Measurements from ENCODE around the gene DEF6.
"Not testable (repeated sequence)": the region's sequence is repeated elsewhere in the genome, so short reads cannot be mapped to it uniquely, and the experiment has no call there.

The DEF6 gene

DNA sequence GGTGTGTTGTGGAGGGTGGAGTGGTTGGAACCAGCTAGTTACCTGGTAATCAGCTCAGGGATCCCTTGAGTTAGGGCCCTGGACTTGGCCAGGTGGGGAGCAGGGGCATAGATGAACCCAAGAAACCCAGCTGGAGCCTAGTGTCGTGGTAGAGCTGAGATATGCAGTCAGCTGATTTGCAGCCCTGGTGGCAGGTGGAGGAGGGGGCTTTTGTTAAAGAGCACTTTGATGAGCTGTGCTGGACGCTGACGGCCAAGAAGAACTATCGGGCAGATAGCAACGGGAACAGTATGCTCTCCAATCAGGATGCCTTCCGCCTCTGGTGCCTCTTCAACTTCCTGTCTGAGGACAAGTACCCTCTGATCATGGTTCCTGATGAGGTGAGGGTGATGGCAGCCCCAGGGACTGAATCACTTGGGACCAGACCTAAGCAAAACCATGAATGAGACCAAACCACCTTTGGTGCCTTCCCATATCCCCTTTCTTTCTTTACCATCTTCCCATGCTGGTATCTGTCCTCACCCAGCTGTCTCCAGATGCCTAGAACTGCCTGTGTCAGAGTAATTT, 12.7 kb downstream of the DEF6 start:
- peak; percentile 21 for DNase-seq (ENCODE audit: low spot score)

DNA sequence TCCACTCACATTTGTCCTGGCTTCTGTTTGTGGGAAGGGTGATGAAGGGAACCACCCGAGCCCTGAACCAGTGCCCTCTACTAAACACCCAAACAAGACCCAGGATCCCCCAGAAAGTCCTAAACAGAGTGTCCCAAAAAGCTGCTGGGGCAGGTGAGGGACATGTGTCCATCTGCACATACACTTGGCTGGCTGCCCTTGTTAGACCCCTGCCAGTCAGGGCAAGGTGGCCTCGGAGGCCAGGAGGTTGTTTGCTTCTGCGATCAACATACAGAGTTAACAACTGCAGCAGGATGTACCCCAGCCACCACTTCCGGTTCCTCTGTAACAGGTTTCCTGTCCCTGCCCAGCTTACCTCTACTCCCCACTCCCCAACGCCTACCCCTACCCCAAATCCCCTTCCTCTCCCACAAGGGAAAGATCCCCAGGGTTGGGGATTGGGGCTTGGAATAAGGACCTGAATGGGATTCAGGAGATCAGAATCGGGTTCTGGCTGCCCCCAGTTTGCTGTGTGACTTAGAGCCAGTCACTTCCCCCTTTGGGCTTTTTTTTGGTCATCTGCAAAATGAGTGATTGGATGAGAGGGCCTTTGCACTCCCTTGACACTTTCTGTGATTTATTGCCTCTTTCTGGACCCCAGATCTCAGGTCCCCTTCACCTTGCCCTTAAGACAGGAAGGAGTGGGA, 13.9 kb downstream of the DEF6 start:
- DNase-seq (ENCODE audit: low spot score) = peak; percentile 77

- no peak for DNase-seq (ENCODE audit: low spot score)
Observed at GRCh38 chr6:35312076-35312800, 14.6 kb downstream of the DEF6 start.

DNA sequence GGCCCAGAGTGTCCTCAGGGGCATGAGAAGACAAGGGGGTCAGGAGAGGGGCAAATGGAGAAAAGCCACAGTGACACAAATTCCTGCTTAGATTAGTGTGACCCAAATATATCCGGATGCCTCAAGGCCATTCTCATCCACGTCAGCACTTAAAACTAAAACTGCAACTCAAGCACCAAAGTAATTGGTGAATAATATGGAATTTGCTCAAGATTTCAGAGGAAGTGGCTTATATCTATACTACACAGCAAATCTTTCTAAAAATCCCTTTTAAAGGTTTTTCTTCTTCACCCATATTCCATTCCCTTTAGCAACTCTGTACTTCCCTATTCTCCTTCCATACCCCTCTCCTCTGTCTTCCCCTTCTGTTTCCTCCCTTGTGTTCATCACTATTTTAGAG, 15.2 kb downstream of the DEF6 start:
- DNase-seq (ENCODE audit: low spot score) = no peak

- no peak for DNase-seq (ENCODE audit: low spot score)
Observed at GRCh38 chr6:35317483-35318195, 20.0 kb downstream of the DEF6 start.

GRCh38 chr6:35318196-35319171, 20.9 kb downstream of the DEF6 start:
- DNase-seq (ENCODE audit: low spot score) = no peak

GRCh38 chr6:35319346-35320030, 21.9 kb downstream of the DEF6 start:
- DNase-seq (ENCODE audit: low spot score) = no peak

- no peak for DNase-seq (ENCODE audit: low spot score)
Observed at GRCh38 chr6:35320031-35320410, 22.4 kb downstream of the DEF6 start.

- DNase-seq (ENCODE audit: low spot score) = no peak
Observed at GRCh38 chr6:35321091-35321490, 23.5 kb downstream of the DEF6 start.

GRCh38 chr6:35327349-35328027, 29.9 kb downstream of the DEF6 start:
- peak; percentile 81 for DNase-seq (ENCODE audit: low spot score)

DNA sequence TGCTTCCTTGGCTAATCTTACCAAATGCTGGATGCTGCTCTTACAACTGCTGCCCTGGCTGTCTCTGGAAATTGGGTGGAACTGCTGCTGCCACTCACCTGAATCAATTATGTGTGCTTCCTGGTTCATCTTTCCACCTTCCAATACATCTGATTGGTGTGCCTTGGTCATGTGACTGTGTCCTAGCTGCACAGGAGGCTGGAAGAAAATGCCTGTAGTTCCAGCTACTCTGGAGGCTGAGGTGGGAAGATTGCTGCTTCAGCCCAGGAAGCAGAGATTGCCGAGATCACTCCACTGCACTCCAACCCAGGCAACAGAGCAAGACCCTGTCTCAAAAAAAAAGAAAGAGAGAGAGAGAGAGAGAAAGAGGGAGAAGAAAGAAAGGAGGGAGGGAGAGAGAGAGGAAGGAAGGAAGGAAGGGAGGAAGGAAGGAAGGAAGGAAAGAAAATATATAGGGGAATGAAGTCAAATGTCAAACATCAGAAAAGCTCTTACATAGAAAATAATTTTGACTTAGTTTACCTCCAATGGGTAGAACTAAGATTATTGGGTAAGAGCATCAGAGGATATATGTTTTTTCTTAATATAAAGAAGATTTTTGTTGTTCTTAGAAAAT, 30.6 kb downstream of the DEF6 start:
- DNase-seq (ENCODE audit: low spot score) = no peak

DNA sequence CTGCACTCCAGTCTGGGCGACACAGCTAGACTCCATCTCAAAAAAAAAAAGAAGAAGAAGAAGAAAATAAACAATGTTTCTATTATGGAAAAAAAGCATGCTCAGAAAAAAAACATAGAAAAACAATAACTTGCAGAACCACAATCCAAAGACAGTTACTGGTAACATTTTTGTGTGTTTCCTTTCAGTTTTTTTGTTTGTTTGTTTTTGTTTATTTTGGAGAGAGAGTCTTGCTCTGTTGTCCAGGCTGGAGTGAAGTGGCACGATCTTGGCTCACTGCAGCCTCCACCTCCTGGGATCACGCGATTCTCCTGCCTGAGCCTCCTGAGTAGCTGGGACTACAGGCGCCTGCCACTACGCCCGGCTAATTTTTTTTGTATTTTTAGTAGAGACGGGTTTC, 31.3 kb downstream of the DEF6 start:
- DNase-seq (ENCODE audit: low spot score) = not testable (repeated sequence)

- no peak for DNase-seq (ENCODE audit: low spot score)
Observed at GRCh38 chr6:35330541-35331119, 33.0 kb downstream of the DEF6 start.

GRCh38 chr6:35332074-35332887, 34.7 kb downstream of the DEF6 start:
- peak; percentile 85 for DNase-seq (ENCODE audit: low spot score)

GRCh38 chr6:35341557-35341956, 43.9 kb downstream of the DEF6 start:
- no peak for DNase-seq (ENCODE audit: low spot score)

DNA sequence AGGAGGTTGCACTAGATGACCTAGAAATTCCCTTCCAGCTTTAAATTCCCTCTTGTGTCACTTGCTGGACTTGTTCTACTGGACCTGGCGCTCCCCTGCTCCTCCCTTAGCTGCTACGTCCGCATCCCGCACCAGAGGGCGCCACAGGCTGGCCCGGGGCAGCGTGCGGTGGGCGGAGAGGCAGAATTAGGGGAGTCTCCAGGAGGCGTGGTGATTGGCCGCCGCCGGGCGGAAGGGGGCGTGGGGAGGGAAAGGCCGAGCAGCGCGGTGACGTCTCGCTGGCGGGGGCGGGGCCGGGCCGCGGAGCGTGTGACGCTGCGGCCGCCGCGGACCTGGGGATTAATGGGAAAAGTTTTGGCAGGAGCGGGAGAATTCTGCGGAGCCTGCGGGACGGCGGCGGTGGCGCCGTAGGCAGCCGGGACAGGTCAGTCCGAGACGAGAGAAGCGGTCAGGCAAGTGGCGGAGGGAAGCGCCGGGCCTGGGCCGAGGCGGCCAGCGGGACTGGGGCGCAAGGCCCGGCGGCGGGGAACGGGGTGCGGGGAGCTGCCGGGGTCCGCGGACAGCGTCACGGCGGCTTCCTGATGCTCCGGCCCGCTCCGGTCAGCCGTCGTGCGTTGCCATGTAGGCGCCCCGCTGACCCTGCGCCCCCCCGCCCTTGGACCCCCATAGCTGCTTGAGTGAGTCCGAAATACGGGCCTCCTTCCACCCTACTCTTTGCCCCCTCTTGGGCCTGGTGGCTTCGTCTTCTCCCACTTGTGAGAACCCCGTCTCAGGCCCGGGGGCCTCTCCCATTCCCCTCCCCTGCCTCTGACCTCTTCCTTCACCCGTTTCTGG, 44.9 kb downstream of the DEF6 start, which contains the start of gene PPARD:
Gene PPARD, plus strand, starts transcription at position 301 of the 834 bp plus-strand sequence. CDS start 68,530 bp downstream, outside the sequence.
- peak; percentile 96 for DNase-seq (ENCODE audit: low spot score)

DNA sequence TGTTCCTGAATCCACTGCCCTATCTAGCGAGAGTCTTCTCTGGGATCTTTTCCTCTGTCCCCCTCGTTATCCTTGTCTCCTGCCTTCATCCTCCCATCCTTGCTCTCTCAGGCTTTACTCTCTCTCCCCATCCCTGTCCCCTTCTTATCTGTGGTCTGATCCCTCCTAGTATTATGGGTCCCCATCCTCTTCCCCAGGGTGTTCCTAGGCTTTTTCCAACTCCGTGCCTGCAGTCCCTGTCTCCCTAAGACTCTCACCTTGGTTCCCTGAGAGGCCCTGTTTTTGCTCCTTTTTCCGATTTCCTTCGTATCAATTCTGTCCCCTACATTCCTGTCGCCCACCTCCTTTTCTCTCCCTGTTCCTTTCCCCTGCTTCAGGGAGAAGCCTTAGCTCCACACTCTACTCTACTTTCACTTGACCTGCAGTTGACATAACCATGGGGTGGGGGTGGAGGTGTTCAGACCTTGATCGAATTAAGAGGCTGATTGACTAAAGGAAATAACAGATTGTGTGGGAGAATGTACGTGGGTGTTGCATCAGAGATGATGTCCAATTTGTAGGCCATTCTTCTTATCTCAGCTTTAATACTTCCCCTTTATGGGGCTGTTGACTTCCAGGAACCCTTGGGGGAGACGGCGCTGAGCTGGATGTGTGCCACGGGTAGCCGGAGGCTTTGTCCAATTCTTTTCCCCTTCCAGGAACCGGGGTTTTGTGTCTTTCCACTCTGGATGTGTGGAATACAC, 45.6 kb downstream of the DEF6 start:
- DNase-seq (ENCODE audit: low spot score) = no peak
